ENCODE data around the gene NME4. TPM values are rescaled to one million over a fixed set of nuclear protein-coding genes. Genes with fewer than 3 reads are reported as not detected.
"Not testable (repeated sequence)": the region's sequence is repeated elsewhere in the genome, so short reads cannot be mapped to it uniquely, and the experiment has no call there.

Gene NME4
- total RNA-seq, 1 donor from 2014 or later: 52.0 TPM

- DNase-seq (ENCODE audit: low spot score): peak; percentile 79
Measured at GRCh38 chr16:397736-398332, 835 bp downstream of the NME4 start.

GRCh38 chr16:398561-399339, 1.8 kb downstream of the NME4 start:
- DNase-seq (ENCODE audit: low spot score): no peak

- no peak for DNase-seq (ENCODE audit: low spot score)
Measured at GRCh38 chr16:399340-400019, 2.5 kb downstream of the NME4 start.

GRCh38 chr16:400061-400591, 3.1 kb downstream of the NME4 start:
- no peak for DNase-seq (ENCODE audit: low spot score)

GRCh38 chr16:401468-402348, 4.7 kb downstream of the NME4 start, which contains the start of gene DECR2:
Gene DECR2, plus strand, starts transcription at chr16:401885. Its CDS starts 79 bp downstream, at chr16:401964.
- DNase-seq (ENCODE audit: low spot score): peak; percentile 95

GRCh38 chr16:404971-405486, 8.0 kb downstream of the NME4 start:
- DNase-seq (ENCODE audit: low spot score): no peak

- no peak for DNase-seq (ENCODE audit: low spot score)
Measured at GRCh38 chr16:405548-406506, 8.8 kb downstream of the NME4 start.

- no peak for DNase-seq (ENCODE audit: low spot score)
Measured at GRCh38 chr16:407253-407652, 10.3 kb downstream of the NME4 start.

- no peak for DNase-seq (ENCODE audit: low spot score)
Measured at GRCh38 chr16:410516-411178, 13.6 kb downstream of the NME4 start.

- DNase-seq (ENCODE audit: low spot score): no peak
Measured at GRCh38 chr16:411576-412265, 14.7 kb downstream of the NME4 start.

- no peak for DNase-seq (ENCODE audit: low spot score)
Measured at GRCh38 chr16:414395-415169, 17.6 kb downstream of the NME4 start.

- DNase-seq (ENCODE audit: low spot score): not testable (repeated sequence)
Measured at GRCh38 chr16:415170-415498, 18.1 kb downstream of the NME4 start.

- DNase-seq (ENCODE audit: low spot score): not testable (repeated sequence)
Measured at GRCh38 chr16:422179-422578, 25.2 kb downstream of the NME4 start.

- DNase-seq (ENCODE audit: low spot score): peak; percentile 86
Measured at GRCh38 chr16:424033-424622, 27.1 kb downstream of the NME4 start.

- DNase-seq (ENCODE audit: low spot score): peak; percentile 45
Measured at GRCh38 chr16:424623-425081, 27.7 kb downstream of the NME4 start.

- peak; percentile 86 for DNase-seq (ENCODE audit: low spot score)
Measured at GRCh38 chr16:425082-425718, 28.2 kb downstream of the NME4 start, which contains the start of gene RAB11FIP3. Gene RAB11FIP3, plus strand, starts transcription at chr16:425649. Its CDS starts 358 bp downstream, at chr16:426007.

GRCh38 chr16:425740-426114, 28.7 kb downstream of the NME4 start:
- no peak for DNase-seq (ENCODE audit: low spot score)
